Esophagus squamous epithelium (tissue), 5 donors: Measurements from ENCODE around the gene ZKSCAN2. TPM values are rescaled to one million over a fixed set of nuclear protein-coding genes. Genes with fewer than 3 reads are reported as not detected.

Experiments
- DNase-seq: peaks from one replicate; lab custom pipeline; 2025; lab: John Stamatoyannopoulos, UW
- H3K27ac ChIP-seq, 4 donors: fragments of 200-600 bp; sonication (generic); one replicate each; pipeline ENCODE4 v1.5.1; 2016 to 2019; ENCODE audit warnings: mild to moderate bottlenecking in 1 of 4
- H3K27me3 ChIP-seq, 4 donors: fragments of 200-600 bp; sonication (generic); 1 replicate in 3 of 4; 2 replicates in 1 of 4; pipeline versions ENCODE4 v1.5.1 to v1.6.0; 2017 to 2021; ENCODE audit warnings: antibody characterized with exemption in 1 of 4
- H3K36me3 ChIP-seq, 3 donors: fragments of 200-600 bp; sonication (generic); one replicate each; pipeline ENCODE4 v1.5.1; 2016 to 2019
- H3K4me1 ChIP-seq, 3 donors: fragments of 200-600 bp; sonication (generic); one replicate each; pipeline ENCODE4 v1.5.1; 2017 to 2019
- H3K4me3 ChIP-seq, 4 donors: fragments of 200-600 bp; sonication (generic); 1 replicate in 3 of 4; 2 replicates in 1 of 4; pipeline ENCODE4 v1.5.1; 2016 to 2019; ENCODE audit warnings: mild to moderate bottlenecking in 2 of 4, moderate library complexity in 1 of 4
- H3K9me3 ChIP-seq, 3 donors: fragments of 200-600 bp; sonication (generic); one replicate each; pipeline ENCODE4 v1.5.1; 2016 to 2019
- POLR2A ChIP-seq, 4 donors: fragments of 450-650 bp; IDR thresholded peaks; one replicate each; pipeline ENCODE4 v1.6.1; 2017; ENCODE audit warnings: antibody characterized with exemption in 4 of 4, mild to moderate bottlenecking in 4 of 4, moderate library complexity in 3 of 4
- WGBS, 2 donors: methylation state at CpG; one replicate each; pipeline ENCODE4 v1.1.5; 2018; 5-methylcytosine and 5-hydroxymethylcytosine counted together
- intact Hi-C: fragments of 100-400 bp; cut with DNase I; formaldehyde crosslinking; loops from one replicate; pipeline ENCODE4 v1.15.0; 2022
- total RNA-seq, 4 donors: library from RNA; depleted of rRNA; stranded (reverse); fragments of >200 nt; gene quantifications; one replicate each; pipeline ENCODE4 v1.1.0, GENCODE V29; 2016
- TF ChIP-seq, protein P1 (sequence below), 6 experiments: fragments of 450-650 bp in 4 of 6; fragments of 200-600 bp in 2 of 6; sonication (generic) in 2 of 6; IDR thresholded peaks; one replicate each; pipeline ENCODE4 v1.5.1; 2016 to 2019; ENCODE audit warnings: antibody characterized with exemption in 6 of 6, mild to moderate bottlenecking in 4 of 6, moderate library complexity in 4 of 6
- donor health status: DM: yes; HTN: yes; CAD: no.

Gene ZKSCAN2
- total RNA-seq, 4 donors from 2014 or later: 1.3 to 2.3 (median 2.1) TPM

DNA sequence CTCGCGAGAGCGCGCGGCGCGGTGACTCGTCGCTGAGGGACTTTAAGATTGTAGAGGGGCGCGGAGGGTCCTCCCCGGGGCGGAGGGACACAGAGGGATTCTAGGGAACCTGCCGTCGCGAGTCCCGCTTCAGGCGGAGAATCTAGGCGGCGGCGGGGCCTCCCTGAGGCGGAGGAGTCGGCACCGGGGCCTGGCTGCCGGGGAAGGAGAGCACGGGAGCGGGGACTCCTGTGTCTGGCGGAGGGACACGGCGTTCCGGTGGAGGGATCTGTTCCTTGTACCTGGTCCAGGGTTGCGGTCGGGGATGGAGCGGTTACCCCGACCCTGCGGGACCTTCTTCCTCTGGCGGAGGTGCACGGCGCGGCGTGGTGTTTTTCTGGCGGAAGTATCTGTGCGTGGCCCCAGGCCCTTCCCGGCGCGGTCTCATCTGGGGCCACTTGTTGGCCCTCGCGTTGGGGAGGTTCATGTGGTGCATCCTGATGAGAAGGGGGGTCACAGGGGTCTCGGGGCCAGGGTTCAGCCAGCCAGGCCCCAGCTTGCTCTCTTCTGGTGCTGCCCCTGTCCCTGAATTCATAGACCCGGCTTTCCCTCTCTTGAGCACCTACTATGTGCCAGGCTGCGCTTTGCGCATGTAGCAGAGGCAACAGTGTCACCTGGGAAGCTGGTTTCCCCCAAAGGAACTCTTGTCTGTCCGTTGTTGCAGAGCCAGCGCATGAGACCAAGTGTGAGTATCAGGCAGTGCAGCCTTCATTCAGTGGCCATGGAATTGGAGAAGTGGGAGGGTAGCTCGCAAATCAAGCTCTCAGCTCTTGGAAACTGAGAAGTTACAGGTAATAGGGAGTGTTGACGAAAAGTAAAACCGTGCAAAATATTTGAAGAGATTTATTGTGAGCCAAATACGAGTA is 563 bp upstream of the ZKSCAN2 start:
- WGBS, 2 donors: 11 to 35% methylated on average over 6 to 13 of the region's 58 CpGs
- peaks cover 7 to 41% (median 17%) of the 10 kb centered on the region in 3 donors for H3K4me1 ChIP-seq
- H3K36me3 ChIP-seq: peaks cover 0 to 41% (median 2%) of the 10 kb centered on the region in 3 donors
- TF ChIP-seq, protein P1, sequence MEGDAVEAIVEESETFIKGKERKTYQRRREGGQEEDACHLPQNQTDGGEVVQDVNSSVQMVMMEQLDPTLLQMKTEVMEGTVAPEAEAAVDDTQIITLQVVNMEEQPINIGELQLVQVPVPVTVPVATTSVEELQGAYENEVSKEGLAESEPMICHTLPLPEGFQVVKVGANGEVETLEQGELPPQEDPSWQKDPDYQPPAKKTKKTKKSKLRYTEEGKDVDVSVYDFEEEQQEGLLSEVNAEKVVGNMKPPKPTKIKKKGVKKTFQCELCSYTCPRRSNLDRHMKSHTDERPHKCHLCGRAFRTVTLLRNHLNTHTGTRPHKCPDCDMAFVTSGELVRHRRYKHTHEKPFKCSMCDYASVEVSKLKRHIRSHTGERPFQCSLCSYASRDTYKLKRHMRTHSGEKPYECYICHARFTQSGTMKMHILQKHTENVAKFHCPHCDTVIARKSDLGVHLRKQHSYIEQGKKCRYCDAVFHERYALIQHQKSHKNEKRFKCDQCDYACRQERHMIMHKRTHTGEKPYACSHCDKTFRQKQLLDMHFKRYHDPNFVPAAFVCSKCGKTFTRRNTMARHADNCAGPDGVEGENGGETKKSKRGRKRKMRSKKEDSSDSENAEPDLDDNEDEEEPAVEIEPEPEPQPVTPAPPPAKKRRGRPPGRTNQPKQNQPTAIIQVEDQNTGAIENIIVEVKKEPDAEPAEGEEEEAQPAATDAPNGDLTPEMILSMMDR (IDR thresholded peaks at IDR 0.05): peak in 1 of 6 experiments; percentile 3
- TF ChIP-seq POLR2A (IDR thresholded peaks at IDR 0.05): no peak
- H3K27me3 ChIP-seq: no peaks in the 10 kb centered on the region
- peak overlapping the region; percentile 94 to 99 (median 97) for H3K27ac ChIP-seq
- intact Hi-C loops: no loop called here
- no peaks in the 10 kb centered on the region for H3K9me3 ChIP-seq
- H3K4me3 ChIP-seq: peak overlapping the region; percentile 69 to 95 (median 86)
- DNase-seq: peak; percentile 56

DNA sequence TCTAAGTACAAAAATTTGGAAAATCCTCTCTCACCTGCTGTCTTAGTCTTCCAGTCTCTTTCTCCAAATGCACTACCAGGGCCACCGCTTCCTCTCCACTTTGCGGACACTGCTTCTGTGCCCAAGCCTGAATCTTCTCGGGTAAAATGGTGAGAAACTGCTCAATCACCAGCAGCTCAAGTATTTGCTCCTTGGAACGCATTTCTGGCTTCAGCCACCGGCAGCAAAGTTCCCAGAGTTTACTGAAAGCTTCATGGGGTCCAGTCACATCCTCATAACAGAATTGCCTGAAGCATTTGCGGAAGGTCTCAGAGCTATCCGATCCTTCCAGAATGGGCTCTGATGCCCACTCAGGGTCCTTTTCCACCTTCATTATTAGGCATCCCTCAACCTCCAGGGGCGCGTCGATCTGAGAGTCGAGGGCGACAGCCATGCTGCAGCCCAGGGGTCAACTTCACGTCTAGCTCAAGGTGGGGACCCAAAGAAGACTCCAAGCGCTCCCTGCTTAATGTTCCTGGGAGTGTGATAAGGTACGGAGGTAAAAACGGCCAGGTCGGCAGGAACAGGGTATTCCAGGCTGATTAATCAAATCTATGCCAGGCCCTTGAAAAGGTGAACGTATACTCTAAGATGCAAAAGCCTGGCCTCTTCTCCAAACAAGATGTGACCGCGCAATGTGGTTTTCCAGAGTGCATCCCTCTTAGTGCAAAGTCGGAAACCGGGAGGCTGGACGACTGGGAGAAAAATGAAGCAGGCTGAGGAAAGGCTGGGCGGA is 763 bp downstream of the ZKSCAN2 start:
- no peak for TF ChIP-seq POLR2A (IDR thresholded peaks at IDR 0.05)
- TF ChIP-seq, protein P1 (IDR thresholded peaks at IDR 0.05): peak in 1 of 6 experiments; percentile 26

DNA sequence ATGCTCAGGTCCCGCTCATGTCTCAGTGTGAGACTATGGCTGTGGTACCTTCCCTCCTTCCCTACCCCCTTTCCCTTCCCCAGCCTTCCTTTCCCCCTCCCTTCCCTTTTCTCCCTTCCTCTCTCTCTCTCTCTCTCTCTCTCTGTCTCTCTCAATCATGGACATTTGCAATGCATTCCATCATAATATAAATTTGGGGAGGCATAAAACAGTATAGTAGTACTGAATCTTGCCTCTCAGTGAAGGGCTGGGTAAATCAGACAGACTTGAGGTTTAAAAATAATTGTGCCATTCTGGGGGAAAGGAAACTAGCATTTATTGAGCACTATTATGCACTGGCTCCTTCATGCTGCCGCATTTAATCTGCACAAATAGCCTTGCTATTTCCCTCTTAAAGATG is 4.3 kb downstream of the ZKSCAN2 start:
- Histone ChIP-seq H3K36me3 (peaks cover 5 to 69% (median 11%) of the 10 kb centered on the region in 3 donors), H3K4me1 (peaks cover 7 to 24% (median 13%) of the 10 kb centered on the region in 3 donors), H3K9me3 (no peaks in the 10 kb centered on the region), H3K27ac (no peak overlapping the region), H3K27me3 (no peaks in the 10 kb centered on the region), H3K4me3 (no peak overlapping the region)
- TF ChIP-seq, protein P1 (IDR thresholded peaks at IDR 0.05): no peak
- no peak for TF ChIP-seq POLR2A (IDR thresholded peaks at IDR 0.05)
- WGBS, 2 donors: 100% methylated on average over 2 of the region's 2 CpGs
- no peak for DNase-seq
- intact Hi-C loops: no loop called here

More for the DNA sequence above, 763 bp downstream of the ZKSCAN2 start:
- peaks cover 7 to 41% (median 17%) of the 10 kb centered on the region in 3 donors for H3K4me1 ChIP-seq
- DNase-seq: no peak
- peak overlapping the region; percentile 69 to 95 (median 86) for H3K4me3 ChIP-seq
- intact Hi-C loops: no loop called here
- H3K27ac ChIP-seq: peak overlapping the region; percentile 94 to 99 (median 97)
- WGBS, 2 donors: 3 to 4% methylated on average over 18 to 21 of the region's 24 CpGs
- peaks cover 2 to 45% (median 10%) of the 10 kb centered on the region in 3 donors for H3K36me3 ChIP-seq
- no peaks in the 10 kb centered on the region for H3K9me3 ChIP-seq
- H3K27me3 ChIP-seq: no peaks in the 10 kb centered on the region

DNA sequence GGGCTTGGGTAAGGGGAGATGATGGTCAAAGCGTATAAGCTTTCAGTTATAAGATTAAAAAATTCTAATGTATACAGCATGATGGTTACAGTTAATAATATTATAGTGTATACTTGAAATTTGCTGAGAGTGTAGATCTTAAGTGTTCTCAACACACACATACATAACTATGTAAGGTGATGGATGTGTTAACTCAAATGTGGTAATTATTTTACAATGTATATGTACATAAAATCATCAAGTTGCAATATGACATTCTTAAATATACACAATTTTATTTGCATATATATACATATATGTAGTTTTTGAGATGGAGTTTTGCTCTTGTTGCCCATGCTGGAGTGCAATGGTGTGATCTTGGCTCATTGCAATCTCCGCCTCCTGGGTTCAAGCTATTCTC is 7.2 kb downstream of the ZKSCAN2 start:
- 95 to 96% methylated on average over 2 of the region's 2 CpGs for WGBS, 2 donors
- Histone ChIP-seq H3K27me3 (no peaks in the 10 kb centered on the region), H3K9me3 (peaks cover 0 to 8% (median 0%) of the 10 kb centered on the region in 3 donors), H3K36me3 (peaks cover 10 to 93% (median 11%) of the 10 kb centered on the region in 3 donors), H3K27ac (no peak overlapping the region), H3K4me3 (no peak overlapping the region), H3K4me1 (peaks cover 0 to 4% (median 0%) of the 10 kb centered on the region in 3 donors)
- no peak for DNase-seq
- TF ChIP-seq, protein P1 (IDR thresholded peaks at IDR 0.05): no peak
- no peak for TF ChIP-seq POLR2A (IDR thresholded peaks at IDR 0.05)
- intact Hi-C loops: no loop called here
